Tibial nerve (tissue), 4 donors: ENCODE data around the gene TLR9. TPM values are rescaled to one million over a fixed set of nuclear protein-coding genes. Genes with fewer than 3 reads are reported as not detected.

Experiments used
- DNase-seq, 2 donors: peaks; one replicate each; pipeline ENCODE4 v3.0.0-alpha.2; 2019; ENCODE audit warnings: low spot score in 2 of 2
- H3K27ac ChIP-seq, 4 donors: fragments of 200-600 bp; sonication (generic) in 3 of 4; one replicate each; pipeline ENCODE4 v1.5.1; 2017 to 2019; ENCODE audit warnings: mild to moderate bottlenecking in 1 of 4
- H3K27me3 ChIP-seq, 2 donors: fragments of 200-600 bp; sonication (generic) in 1 of 2; one replicate each; pipeline versions ENCODE4 v1.5.1 to v1.6.0; 2017 to 2019
- H3K36me3 ChIP-seq, 3 donors: fragments of 200-600 bp; sonication (generic); one replicate each; pipeline ENCODE4 v1.5.1; 2018 to 2019
- H3K4me1 ChIP-seq, 4 donors: fragments of 200-600 bp; sonication (generic) in 3 of 4; one replicate each; pipeline ENCODE4 v1.5.1; 2017 to 2019
- H3K4me3 ChIP-seq, 4 donors: fragments of 200-600 bp; sonication (generic) in 3 of 4; one replicate each; pipeline ENCODE4 v1.5.1; 2017 to 2019; ENCODE audit warnings: mild to moderate bottlenecking in 1 of 4, moderate library complexity in 1 of 4
- H3K9me3 ChIP-seq, 4 donors: fragments of 200-600 bp; sonication (generic) in 3 of 4; one replicate each; pipeline ENCODE4 v1.5.1; 2017 to 2019
- CTCF ChIP-seq, 5 experiments: fragments of 200-600 bp in 3 of 5; fragments of 450-650 bp in 2 of 5; sonication (generic) in 3 of 5; IDR thresholded peaks; one replicate each; pipeline ENCODE4 v1.5.1; 2016 to 2019; ENCODE audit warnings: antibody characterized with exemption in 5 of 5, mild to moderate bottlenecking in 3 of 5, moderate library complexity in 2 of 5
- EP300 ChIP-seq, 2 donors: sonication (generic); formaldehyde crosslinking; IDR thresholded peaks; one replicate each; pipeline ENCODE4 v1.6.1; 2017; ENCODE audit warnings: antibody characterized with exemption in 2 of 2, mild to moderate bottlenecking in 1 of 2
- POLR2A ChIP-seq, 2 donors: fragments of 450-650 bp; IDR thresholded peaks; one replicate each; pipeline ENCODE4 v1.6.1; 2017; ENCODE audit warnings: antibody characterized with exemption in 2 of 2, mild to moderate bottlenecking in 2 of 2, moderate library complexity in 2 of 2
- WGBS, 2 donors: methylation state at CpG; one replicate each; pipeline ENCODE4 v1.1.5; 2018; 5-methylcytosine and 5-hydroxymethylcytosine counted together
- total RNA-seq, 4 donors: library from RNA; depleted of rRNA; stranded (reverse); fragments of >200 nt; gene quantifications; one replicate each; pipeline ENCODE4 v1.1.0, GENCODE V29; 2016

TLR9 gene
- total RNA-seq, 4 donors from 2014 or later = 0.30 to 0.39 TPM; not detected in 2

GRCh38 chr3:52193065-52193464 lies 32.4 kb downstream of the TLR9 start:
- 79 to 83% methylated on average over 18 of the region's 18 CpGs for WGBS, 2 donors
- Histone ChIP-seq H3K27me3 (no peaks in the 10 kb centered on the region), H3K27ac (no peak overlapping the region), H3K4me1 (peaks cover 0 to 66% (median 35%) of the 10 kb centered on the region in 4 donors), H3K4me3 (no peak overlapping the region), H3K36me3 (no peaks in the 10 kb centered on the region), H3K9me3 (no peaks in the 10 kb centered on the region)
- DNase-seq = no peak
- no peak for TF ChIP-seq CTCF (IDR thresholded peaks at IDR 0.05)
- no peak for TF ChIP-seq POLR2A (IDR thresholded peaks at IDR 0.05)
- no peak for TF ChIP-seq EP300 (IDR thresholded peaks at IDR 0.05)

GRCh38 chr3:52191663-52192062 lies 33.8 kb downstream of the TLR9 start:
- Histone ChIP-seq H3K27me3 (no peaks in the 10 kb centered on the region), H3K9me3 (no peaks in the 10 kb centered on the region), H3K4me1 (peaks cover 0 to 54% (median 24%) of the 10 kb centered on the region in 4 donors), H3K27ac (peak overlapping the region in 2 of 4 donors; percentile 50 to 66), H3K4me3 (no peak overlapping the region), H3K36me3 (no peaks in the 10 kb centered on the region)
- DNase-seq = no peak
- TF ChIP-seq CTCF (IDR thresholded peaks at IDR 0.05) = no peak
- WGBS, 2 donors = 80 to 96% methylated on average over 4 of the region's 4 CpGs

- TF ChIP-seq EP300 (IDR thresholded peaks at IDR 0.05) (peak in 1 of 2 donors; percentile 52), CTCF (IDR thresholded peaks at IDR 0.05) (no peak)
- H3K4me1 ChIP-seq = peaks cover 0 to 42% (median 18%) of the 10 kb centered on the region in 4 donors
- H3K4me3 ChIP-seq = no peak overlapping the region
- H3K27me3 ChIP-seq = no peaks in the 10 kb centered on the region
- no peaks in the 10 kb centered on the region for H3K36me3 ChIP-seq
- H3K27ac ChIP-seq = peak overlapping the region; percentile 10 to 85 (median 40)
- H3K9me3 ChIP-seq = no peaks in the 10 kb centered on the region
- peak; percentile 54 to 63 for DNase-seq
- WGBS, 2 donors = 21 to 24% methylated on average over 7 to 9 of the region's 9 CpGs
Observed at GRCh38 chr3:52190294-52191074, 35.0 kb downstream of the TLR9 start.

- Histone ChIP-seq H3K4me3 (no peak overlapping the region), H3K4me1 (peaks cover 0 to 49% (median 18%) of the 10 kb centered on the region in 4 donors), H3K27ac (no peak overlapping the region), H3K9me3 (no peaks in the 10 kb centered on the region), H3K27me3 (no peaks in the 10 kb centered on the region), H3K36me3 (no peaks in the 10 kb centered on the region)
- TF ChIP-seq EP300 (IDR thresholded peaks at IDR 0.05) = no peak
- TF ChIP-seq CTCF (IDR thresholded peaks at IDR 0.05) = no peak
- TF ChIP-seq POLR2A (IDR thresholded peaks at IDR 0.05) = no peak
- 64 to 70% methylated on average over 1 of the region's 1 CpG for WGBS, 2 donors
- no peak for DNase-seq
Observed at GRCh38 chr3:52188556-52188955, 36.9 kb downstream of the TLR9 start.

GRCh38 chr3:52186729-52187128 lies 38.7 kb downstream of the TLR9 start:
- Histone ChIP-seq H3K27ac (no peak overlapping the region), H3K4me1 (peaks cover 0 to 41% (median 18%) of the 10 kb centered on the region in 4 donors), H3K27me3 (no peaks in the 10 kb centered on the region), H3K4me3 (no peak overlapping the region), H3K9me3 (no peaks in the 10 kb centered on the region), H3K36me3 (no peaks in the 10 kb centered on the region)
- TF ChIP-seq POLR2A (IDR thresholded peaks at IDR 0.05) (no peak), CTCF (IDR thresholded peaks at IDR 0.05) (no peak), EP300 (IDR thresholded peaks at IDR 0.05) (no peak)
- WGBS, 2 donors = 92 to 95% methylated on average over 9 of the region's 9 CpGs
- no peak for DNase-seq
